Measurements from ENCODE around the gene CPA1. TPM values are rescaled to one million over a fixed set of nuclear protein-coding genes. Genes with fewer than 3 reads are reported as not detected.

The CPA1 gene
- total and polyA plus RNA-seq, 9 of the 15 experiments (the other 6 are each of a cell fraction or from before 2014, with no cell fraction given) = 6.5 TPM; not detected in 8

DNA sequence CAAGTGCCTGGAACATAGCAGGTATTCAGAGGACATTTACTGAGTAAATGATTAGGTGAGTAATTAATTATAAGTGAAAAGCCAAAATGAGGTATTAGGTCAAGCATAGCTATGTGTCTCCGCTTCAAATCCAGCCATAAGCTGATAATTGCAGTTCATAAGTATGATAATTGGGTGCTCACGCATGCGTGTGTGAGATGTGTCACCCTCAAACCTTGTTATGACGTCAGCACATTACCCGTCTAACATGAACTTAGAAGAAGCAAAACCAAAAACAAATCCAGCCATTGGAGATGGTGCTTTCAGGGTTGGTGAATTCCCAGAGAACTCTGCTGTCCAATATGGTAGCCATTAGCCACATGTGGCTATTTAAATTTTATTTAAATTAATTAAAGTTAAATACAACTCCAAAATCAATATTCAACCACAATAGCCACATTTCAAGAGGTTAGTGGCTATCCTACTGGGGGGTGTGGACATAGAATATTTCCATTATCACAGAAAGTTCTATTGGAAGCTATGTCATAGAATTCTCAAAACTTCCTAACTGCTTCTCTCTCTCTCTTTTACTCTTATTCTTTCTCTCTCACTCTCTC, 35.9 kb upstream of the CPA1 start, which contains the start of gene CPA5:
Gene CPA5 (plus strand): TSS at position 546 of the 596 bp plus-strand sequence. CDS start 1,670 bp downstream, outside the sequence.
- intact Hi-C loops (cut with micrococcal nuclease) (no loop called here), in situ Hi-C loops (cut with MboI) (no loop called here)
- no peak within 1 kb of the TSS for H3K27ac ChIP-seq (ENCODE audit: extremely low read depth, low read depth, low read length)
- no peaks in the 10 kb centered on the region for H3K9me3 ChIP-seq (replicated peaks; ENCODE audit: control insufficient read depth, insufficient read depth, low read depth, low read length)
- 0 out of 5 replicates have a peak, but pooled peaks cover 0 to 3% of the 10 kb centered on the region in 2 experiments for H3K4me1 ChIP-seq (replicated peaks in 1 of 2; ENCODE audit: control insufficient read depth in 2 of 2, insufficient read depth in 2 of 2, low read length in 2 of 2)
- H3K36me3 ChIP-seq (ENCODE audit: control insufficient read depth, insufficient read depth, low read length) = no peaks in the 10 kb centered on the region
- H3K9ac ChIP-seq (ENCODE audit: insufficient read depth in 1 of 2, low read depth in 2 of 2, low read length in 2 of 2) = no peak within 1 kb of the TSS
- no peak within 1 kb of the TSS for H2AFZ ChIP-seq (ENCODE audit: low read depth, low read length)
- FAIRE-seq = no peak
- H3K4me2 ChIP-seq (ENCODE audit: insufficient read depth, low read length) = peak within 1 kb of the TSS; percentile 24; the same call in 1 of the 2 replicates
- H3K79me2 ChIP-seq (ENCODE audit: control insufficient read depth, insufficient read depth, low read length) = no peaks in the 10 kb centered on the region
- peaks cover 33 to 52% of the 10 kb centered on the region in 2 experiments for H3K27me3 ChIP-seq (ENCODE audit: control insufficient read depth in 2 of 2, insufficient read depth in 2 of 2, low read length in 2 of 2)
- DNase-seq (ENCODE audit: extremely low read depth in 1 of 4, low spot score in 3 of 4) = no peak
- ATAC-seq = no peak
- H3K9me1 ChIP-seq (ENCODE audit: control insufficient read depth, insufficient read depth, low read length) = no peaks in the 10 kb centered on the region
- ChIA-PET CTCF (ENCODE audit: low intra/inter-chr PET ratio) (no interaction called here), POLR2A (interaction anchor here (0.8 to 1.4 kb wide), 5 partner anchors 10 to 37 kb away, joined by 3 to 6 read pairs (median 5); no protein-coding TSS in a partner anchor)
- WGBS (ENCODE audit: insufficient coverage, low coverage, missing lambda C conversion rate) = 2% methylated on average over 5 of the region's 5 CpGs
- BruUV-seq (replicated peaks) = no TSS peak
- no peaks in the 10 kb centered on the region for H4K20me1 ChIP-seq (replicated peaks; ENCODE audit: control insufficient read depth, insufficient read depth, low read length)
- no peak within 1 kb of the TSS for H3K4me3 ChIP-seq
- no peak for TF ChIP-seq TEAD1 (CRISPR knock-in tag; IDR thresholded peaks at IDR 0.05)
- TF ChIP-seq, protein P1, sequence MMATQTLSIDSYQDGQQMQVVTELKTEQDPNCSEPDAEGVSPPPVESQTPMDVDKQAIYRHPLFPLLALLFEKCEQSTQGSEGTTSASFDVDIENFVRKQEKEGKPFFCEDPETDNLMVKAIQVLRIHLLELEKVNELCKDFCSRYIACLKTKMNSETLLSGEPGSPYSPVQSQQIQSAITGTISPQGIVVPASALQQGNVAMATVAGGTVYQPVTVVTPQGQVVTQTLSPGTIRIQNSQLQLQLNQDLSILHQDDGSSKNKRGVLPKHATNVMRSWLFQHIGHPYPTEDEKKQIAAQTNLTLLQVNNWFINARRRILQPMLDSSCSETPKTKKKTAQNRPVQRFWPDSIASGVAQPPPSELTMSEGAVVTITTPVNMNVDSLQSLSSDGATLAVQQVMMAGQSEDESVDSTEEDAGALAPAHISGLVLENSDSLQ (IDR thresholded peaks at IDR 0.05) = no peak
- TF ChIP-seq MTF1 (CRISPR knock-in tag; IDR thresholded peaks at IDR 0.05; ENCODE audit: borderline replicate concordance) = no peak
- TF ChIP-seq, protein P2, sequence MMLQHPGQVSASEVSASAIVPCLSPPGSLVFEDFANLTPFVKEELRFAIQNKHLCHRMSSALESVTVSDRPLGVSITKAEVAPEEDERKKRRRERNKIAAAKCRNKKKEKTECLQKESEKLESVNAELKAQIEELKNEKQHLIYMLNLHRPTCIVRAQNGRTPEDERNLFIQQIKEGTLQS (IDR thresholded peaks at IDR 0.05) = peak; percentile 79
- TF ChIP-seq, protein P2 (CRISPR knock-in tag; conservative IDR thresholded peaks at IDR 0.05) = no peak
- no peak for TF ChIP-seq ATF1 (CRISPR knock-in tag; IDR thresholded peaks at IDR 0.05)
- TF ChIP-seq ATF1 (tag; IDR thresholded peaks at IDR 0.05) = peak; percentile 69; the same call in 1 of the 2 replicates
- peak; percentile 74 for TF ChIP-seq ATF7 (IDR thresholded peaks at IDR 0.05)
- no peak for TF ChIP-seq PHF21A (IDR thresholded peaks at IDR 0.05; ENCODE audit: borderline replicate concordance, low read depth)
- TF ChIP-seq, protein P3, sequence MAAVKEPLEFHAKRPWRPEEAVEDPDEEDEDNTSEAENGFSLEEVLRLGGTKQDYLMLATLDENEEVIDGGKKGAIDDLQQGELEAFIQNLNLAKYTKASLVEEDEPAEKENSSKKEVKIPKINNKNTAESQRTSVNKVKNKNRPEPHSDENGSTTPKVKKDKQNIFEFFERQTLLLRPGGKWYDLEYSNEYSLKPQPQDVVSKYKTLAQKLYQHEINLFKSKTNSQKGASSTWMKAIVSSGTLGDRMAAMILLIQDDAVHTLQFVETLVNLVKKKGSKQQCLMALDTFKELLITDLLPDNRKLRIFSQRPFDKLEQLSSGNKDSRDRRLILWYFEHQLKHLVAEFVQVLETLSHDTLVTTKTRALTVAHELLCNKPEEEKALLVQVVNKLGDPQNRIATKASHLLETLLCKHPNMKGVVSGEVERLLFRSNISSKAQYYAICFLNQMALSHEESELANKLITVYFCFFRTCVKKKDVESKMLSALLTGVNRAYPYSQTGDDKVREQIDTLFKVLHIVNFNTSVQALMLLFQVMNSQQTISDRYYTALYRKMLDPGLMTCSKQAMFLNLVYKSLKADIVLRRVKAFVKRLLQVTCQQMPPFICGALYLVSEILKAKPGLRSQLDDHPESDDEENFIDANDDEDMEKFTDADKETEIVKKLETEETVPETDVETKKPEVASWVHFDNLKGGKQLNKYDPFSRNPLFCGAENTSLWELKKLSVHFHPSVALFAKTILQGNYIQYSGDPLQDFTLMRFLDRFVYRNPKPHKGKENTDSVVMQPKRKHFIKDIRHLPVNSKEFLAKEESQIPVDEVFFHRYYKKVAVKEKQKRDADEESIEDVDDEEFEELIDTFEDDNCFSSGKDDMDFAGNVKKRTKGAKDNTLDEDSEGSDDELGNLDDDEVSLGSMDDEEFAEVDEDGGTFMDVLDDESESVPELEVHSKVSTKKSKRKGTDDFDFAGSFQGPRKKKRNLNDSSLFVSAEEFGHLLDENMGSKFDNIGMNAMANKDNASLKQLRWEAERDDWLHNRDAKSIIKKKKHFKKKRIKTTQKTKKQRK (IDR thresholded peaks at IDR 0.05; ENCODE audit: borderline replicate concordance, low read depth, low read length) = no peak
- TF ChIP-seq NRF1 (conservative IDR thresholded peaks at IDR 0.05 in 1 of 2, IDR thresholded peaks at IDR 0.05 in 1 of 2) = peak; percentile 83 to 86
- TF ChIP-seq, protein P4, sequence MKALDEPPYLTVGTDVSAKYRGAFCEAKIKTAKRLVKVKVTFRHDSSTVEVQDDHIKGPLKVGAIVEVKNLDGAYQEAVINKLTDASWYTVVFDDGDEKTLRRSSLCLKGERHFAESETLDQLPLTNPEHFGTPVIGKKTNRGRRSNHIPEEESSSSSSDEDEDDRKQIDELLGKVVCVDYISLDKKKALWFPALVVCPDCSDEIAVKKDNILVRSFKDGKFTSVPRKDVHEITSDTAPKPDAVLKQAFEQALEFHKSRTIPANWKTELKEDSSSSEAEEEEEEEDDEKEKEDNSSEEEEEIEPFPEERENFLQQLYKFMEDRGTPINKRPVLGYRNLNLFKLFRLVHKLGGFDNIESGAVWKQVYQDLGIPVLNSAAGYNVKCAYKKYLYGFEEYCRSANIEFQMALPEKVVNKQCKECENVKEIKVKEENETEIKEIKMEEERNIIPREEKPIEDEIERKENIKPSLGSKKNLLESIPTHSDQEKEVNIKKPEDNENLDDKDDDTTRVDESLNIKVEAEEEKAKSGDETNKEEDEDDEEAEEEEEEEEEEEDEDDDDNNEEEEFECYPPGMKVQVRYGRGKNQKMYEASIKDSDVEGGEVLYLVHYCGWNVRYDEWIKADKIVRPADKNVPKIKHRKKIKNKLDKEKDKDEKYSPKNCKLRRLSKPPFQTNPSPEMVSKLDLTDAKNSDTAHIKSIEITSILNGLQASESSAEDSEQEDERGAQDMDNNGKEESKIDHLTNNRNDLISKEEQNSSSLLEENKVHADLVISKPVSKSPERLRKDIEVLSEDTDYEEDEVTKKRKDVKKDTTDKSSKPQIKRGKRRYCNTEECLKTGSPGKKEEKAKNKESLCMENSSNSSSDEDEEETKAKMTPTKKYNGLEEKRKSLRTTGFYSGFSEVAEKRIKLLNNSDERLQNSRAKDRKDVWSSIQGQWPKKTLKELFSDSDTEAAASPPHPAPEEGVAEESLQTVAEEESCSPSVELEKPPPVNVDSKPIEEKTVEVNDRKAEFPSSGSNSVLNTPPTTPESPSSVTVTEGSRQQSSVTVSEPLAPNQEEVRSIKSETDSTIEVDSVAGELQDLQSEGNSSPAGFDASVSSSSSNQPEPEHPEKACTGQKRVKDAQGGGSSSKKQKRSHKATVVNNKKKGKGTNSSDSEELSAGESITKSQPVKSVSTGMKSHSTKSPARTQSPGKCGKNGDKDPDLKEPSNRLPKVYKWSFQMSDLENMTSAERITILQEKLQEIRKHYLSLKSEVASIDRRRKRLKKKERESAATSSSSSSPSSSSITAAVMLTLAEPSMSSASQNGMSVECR (CRISPR knock-in tag; IDR thresholded peaks at IDR 0.05) = no peak

Data from K562 (cell line).